PC-3 (cell line): ENCODE measurements around the gene NPR1. TPM values are rescaled to one million over a fixed set of nuclear protein-coding genes. Genes with fewer than 3 reads are reported as not detected.

Experiments used
- ATAC-seq: fragments of 200-7000 bp; cut with Tn5 transposase; 2 replicates; pipeline ENCODE4 v1.9.1; 2020; ENCODE audit warnings: mild to moderate bottlenecking, moderate library complexity
- BruUV-seq: library from RNA; stranded (reverse); fragments of 400-500 nt; replicated peaks from 2 replicates; lab custom pipeline; 2021; lab: Mats Ljungman, UMichigan
- CTCF ChIA-PET: fragments of 300-600 bp; sonication (Branson Sonifier 250); formaldehyde crosslinking; loops from one replicate; lab custom pipeline; 2022; ENCODE audit warnings: antibody characterized with exemption; lab: Charles Lee
- POLR2A ChIA-PET: fragments of 300-600 bp; sonication (Branson Sonifier 250); formaldehyde crosslinking; loops from one replicate; lab custom pipeline; 2022; ENCODE audit warnings: antibody characterized with exemption; ENCODE audit not compliant: unreplicated experiment; lab: Charles Lee
- DNase-seq: peaks from one replicate; pipeline ENCODE4 v3.0.0-alpha.2; 2015
- H2AFZ ChIP-seq: fragments of 300-600 bp; sonication (generic); 2 replicates; pipeline ENCODE4 v1.6.0; 2016; ENCODE audit warnings: antibody characterized with exemption, low read length
- H3F3A ChIP-seq: fragments of 300-600 bp; sonication (generic); one replicate; pipeline ENCODE4 v1.6.0; 2017; ENCODE audit warnings: antibody characterized with exemption, low read length, control low read depth, mild to moderate bottlenecking; ENCODE audit not compliant: unreplicated experiment
- H3K27ac ChIP-seq: fragments of 300-600 bp; sonication (generic); 2 replicates; pipeline ENCODE4 v1.5.1; 2016; ENCODE audit warnings: mild to moderate bottlenecking, low read length
- H3K27me3 ChIP-seq: fragments of 300-600 bp; sonication (generic); 2 replicates; pipeline ENCODE4 v1.6.1; 2016; ENCODE audit warnings: low read length, mixed read lengths
- H3K36me3 ChIP-seq: fragments of 300-600 bp; sonication (generic); 2 replicates; pipeline ENCODE4 v1.6.1; 2016; ENCODE audit warnings: low read depth, mixed run types, low read length, mixed read lengths
- H3K4me1 ChIP-seq: fragments of 300-600 bp; sonication (generic); 2 replicates; pipeline ENCODE4 v1.5.1; 2016; ENCODE audit warnings: low read length; ENCODE audit not compliant: insufficient read depth
- H3K4me2 ChIP-seq: fragments of 300-600 bp; sonication (generic); 2 replicates; pipeline ENCODE4 v1.6.0; 2016; ENCODE audit warnings: low read length
- H3K4me3 ChIP-seq: fragments of 300-600 bp; sonication (generic); 2 replicates; pipeline ENCODE4 v1.5.1; 2016; ENCODE audit warnings: mild to moderate bottlenecking, low read length, mixed read lengths
- H3K79me2 ChIP-seq: fragments of 300-600 bp; sonication (generic); 2 replicates; pipeline ENCODE4 v1.6.1; 2017; ENCODE audit warnings: low read length, mixed read lengths
- H3K9ac ChIP-seq: fragments of 300-600 bp; sonication (generic); 2 replicates; pipeline ENCODE4 v1.6.0; 2016; ENCODE audit warnings: mild to moderate bottlenecking, low read length
- H3K9me2 ChIP-seq: fragments of 300-600 bp; sonication (generic); replicated peaks from 2 replicates; pipeline ENCODE4 v1.6.1; 2016; ENCODE audit warnings: mixed run types, low read length, mixed read lengths
- H3K9me3 ChIP-seq: fragments of 300-600 bp; sonication (generic); 2 replicates; pipeline ENCODE4 v1.6.1; 2016; ENCODE audit warnings: low read length, mixed read lengths
- H4K20me1 ChIP-seq: fragments of 300-600 bp; sonication (generic); 2 replicates; pipeline ENCODE4 v1.6.1; 2016; ENCODE audit warnings: low read length, mixed read lengths
- CTCF ChIP-seq: fragments of 300-600 bp; sonication (generic); conservative IDR thresholded peaks from 2 replicates; pipeline ENCODE4 v1.5.1; 2017; ENCODE audit warnings: antibody characterized with exemption, low read depth, mild to moderate bottlenecking, low read length
- EZH2 ChIP-seq: fragments of 300-600 bp; sonication (generic); IDR thresholded peaks from one replicate; pipeline ENCODE4 v1.6.1; 2017; ENCODE audit warnings: antibody characterized with exemption, mild to moderate bottlenecking, low read length; ENCODE audit not compliant: unreplicated experiment
- EZH2phosphoT487 ChIP-seq: fragments of 300-600 bp; sonication (generic); IDR thresholded peaks from 2 replicates; pipeline ENCODE4 v1.6.1; 2018; ENCODE audit warnings: mild to moderate bottlenecking, antibody characterized with exemption, low read length, borderline replicate concordance
- intact Hi-C: fragments of 100-400 bp; cut with micrococcal nuclease; formaldehyde crosslinking; loops from 2 replicates; pipeline ENCODE4 v1.9.0; 2023
- total RNA-seq: library from RNA; depleted of rRNA; stranded (reverse); fragments of >200 nt; gene quantifications from 2 replicates; pipeline ENCODE4 v1.2.3, GENCODE V29; 2014

NPR1 gene
- total RNA-seq, 1 experiment from 2014 or later, result 0.84 TPM

DNA sequence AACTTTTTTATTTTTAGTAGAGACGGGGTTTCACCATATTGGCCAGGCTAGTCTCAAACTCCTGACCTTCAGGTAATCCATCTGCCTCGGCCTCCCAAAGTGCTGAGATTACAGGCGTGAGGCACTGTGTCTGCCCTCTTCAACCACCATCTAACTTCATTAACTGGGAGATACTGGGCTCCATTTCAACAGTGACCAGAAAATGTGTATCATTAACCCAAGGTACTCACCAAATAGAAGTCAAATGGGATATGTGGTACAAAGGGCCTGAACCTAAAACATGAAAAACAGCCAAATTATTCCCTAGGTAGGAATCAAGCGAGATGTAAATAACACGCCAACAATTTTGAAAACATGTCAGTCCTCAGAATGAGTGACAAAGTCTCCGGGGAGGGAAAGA, 8.9 kb upstream of the NPR1 start:
- Histone ChIP-seq H3K27me3 (no peaks in the 10 kb centered on the region), H3K79me2 (peaks cover 50% of the 10 kb centered on the region), H3K36me3 (peaks cover 55% of the 10 kb centered on the region), H2AFZ (no peak overlapping the region), H4K20me1 (peaks cover 18% of the 10 kb centered on the region), H3F3A (peaks cover 18% of the 10 kb centered on the region), H3K9ac (peak overlapping the region; percentile 95), H3K27ac (no peak overlapping the region), H3K4me3 (peak overlapping the region; percentile 89), H3K4me2 (peak overlapping the region; percentile 94), H3K9me2 (no peaks in the 10 kb centered on the region), H3K4me1 (peaks cover 17% of the 10 kb centered on the region), H3K9me3 (no peaks in the 10 kb centered on the region)
- no peak for DNase-seq
- no peak for ATAC-seq
- ChIA-PET POLR2A (no interaction called here), CTCF (no interaction called here)
- BruUV-seq, result no TSS peak
- TF ChIP-seq EZH2 (no peak), CTCF (no peak), EZH2phosphoT487 (no peak)
- intact Hi-C loops, result loop anchor here (2.0 to 10.0 kb wide), 3 partner anchors 61 to 315 kb away; partner anchors contain the start of gene S100A9

DNA sequence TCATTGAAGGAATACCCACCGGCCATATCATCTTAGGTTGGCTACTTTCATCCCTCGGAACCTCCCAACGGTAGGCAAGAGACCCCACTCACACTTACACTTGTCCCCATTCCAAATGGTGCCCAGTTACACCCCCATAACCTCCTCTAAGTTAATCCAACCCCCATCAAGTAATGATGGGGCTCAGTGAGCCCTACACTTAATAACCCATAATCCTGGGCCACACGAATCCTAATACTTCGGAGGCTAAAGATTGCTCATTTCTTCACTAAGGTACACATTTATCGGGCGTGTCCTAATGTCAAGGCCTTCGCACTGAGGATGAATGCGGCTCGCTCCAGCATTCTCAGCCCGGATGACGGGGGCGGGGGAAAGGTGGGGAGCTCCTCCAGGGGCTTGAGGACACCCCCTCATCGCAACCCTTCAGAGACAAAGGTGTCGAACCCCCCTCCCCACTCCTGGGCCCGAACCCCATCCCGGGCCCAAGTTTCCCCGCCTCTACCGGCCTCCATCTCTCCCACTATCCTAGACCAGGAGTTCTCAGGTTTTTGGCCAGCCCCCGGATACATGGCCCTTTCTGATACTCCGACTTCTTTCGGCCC, 8.1 kb upstream of the NPR1 start:
- H3K4me1 ChIP-seq, result peaks cover 17% of the 10 kb centered on the region
- TSS peak; percentile 86 for BruUV-seq
- H3K4me3 ChIP-seq, result peak overlapping the region; percentile 89
- no peaks in the 10 kb centered on the region for H3K9me3 ChIP-seq
- peaks cover 18% of the 10 kb centered on the region for H3F3A ChIP-seq
- peak overlapping the region; percentile 95 for H3K9ac ChIP-seq
- peak overlapping the region; percentile 42 for H3K27ac ChIP-seq
- POLR2A ChIA-PET, result no interaction called here
- H3K9me2 ChIP-seq, result no peaks in the 10 kb centered on the region
- H2AFZ ChIP-seq, result peak overlapping the region; percentile 52
- H3K36me3 ChIP-seq, result peaks cover 47% of the 10 kb centered on the region
- no peak for TF ChIP-seq EZH2phosphoT487
- no peak for TF ChIP-seq EZH2
- TF ChIP-seq CTCF, result no peak
- peaks cover 50% of the 10 kb centered on the region for H3K79me2 ChIP-seq
- DNase-seq (no peak), ATAC-seq (no peak)
- intact Hi-C loops, result loop anchor here (2.0 to 10.0 kb wide), 3 partner anchors 62 to 316 kb away; partner anchors contain the start of gene S100A9
- H4K20me1 ChIP-seq, result peaks cover 18% of the 10 kb centered on the region
- no peaks in the 10 kb centered on the region for H3K27me3 ChIP-seq
- H3K4me2 ChIP-seq, result peak overlapping the region; percentile 94
- CTCF ChIA-PET, result no interaction called here
